Measurements from ENCODE around the gene SMARCD3. TPM values are rescaled to one million over a fixed set of nuclear protein-coding genes. Genes with fewer than 3 reads are reported as not detected.

Gene SMARCD3
- total and polyA plus RNA-seq, 2 of the 8 experiments (the other 6 are each of a cell fraction or from before 2014, with no cell fraction given) = 3.0 to 5.6 TPM

DNA sequence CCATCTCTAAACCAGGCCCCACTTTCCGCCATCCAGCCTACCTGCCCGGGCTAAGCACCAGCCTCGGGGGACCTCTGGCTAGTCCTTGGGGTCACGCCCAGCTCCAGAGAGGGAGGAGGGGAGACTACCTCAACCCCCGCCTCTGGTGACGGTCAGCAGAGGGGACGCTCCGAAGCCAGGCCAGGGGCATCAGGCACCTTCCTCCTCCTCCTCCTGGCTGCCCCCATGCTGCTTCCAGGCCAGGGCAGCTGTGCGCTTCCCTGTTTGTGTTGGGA is 4.0 kb upstream of the SMARCD3 start:
- no peak for FAIRE-seq
- peak overlapping the region; percentile 41; the same call in 1 of the 2 replicates for H2BK5ac ChIP-seq (ENCODE audit: low read depth, low read length)
- no peak overlapping the region for H3K23ac ChIP-seq (ENCODE audit: insufficient read length)
- peak overlapping the region; percentile 58 for H4K91ac ChIP-seq (replicated peaks; ENCODE audit: insufficient read length, low read length)
- ChIA-PET POLR2A (ENCODE audit: partially characterized antibody) (interaction anchor here (0.9 to 3.1 kb wide), 10 partner anchors 8 to 190 kb away, joined by 3 to 22 read pairs (median 4); partner anchors contain the start of genes ABCF2 and CHPF2), CTCF (ENCODE audit: partially characterized antibody) (interaction anchor here (0.6 to 3.3 kb wide), 8 partner anchors 8 to 127 kb away, joined by 3 to 14 read pairs (median 6); partner anchors contain the start of gene ABCF2)
- peak overlapping the region; percentile 45 to 81 (median 66) for H3K4me3 ChIP-seq (ENCODE audit: extremely low read depth in 1 of 4, insufficient read depth in 2 of 4, low read depth in 3 of 4, low read length in 4 of 4)
- H2BK12ac ChIP-seq (ENCODE audit: low read depth, low read length) = peak overlapping the region; percentile 91; the same call in 1 of the 2 replicates
- peak overlapping the region in 1 of 4 experiments; percentile 58; a peak in 2 of 7 replicates for H3K9ac ChIP-seq (replicated peaks in 1 of 4; ENCODE audit: extremely low read depth in 1 of 4, low read depth in 3 of 4, low read length in 3 of 4)
- H3K14ac ChIP-seq (ENCODE audit: insufficient read length) = no peak overlapping the region
- H3K4ac ChIP-seq (replicated peaks; ENCODE audit: insufficient read length, low read depth, low read length) = peak overlapping the region; percentile 6
- TF ChIP-seq CTBP2 (IDR thresholded peaks at IDR 0.05; ENCODE audit: borderline replicate concordance, insufficient read depth, insufficient read length, low read length) (no peak), RBBP5 (IDR thresholded peaks at IDR 0.05; ENCODE audit: borderline replicate concordance, low read depth, low read length) (0 out of 2 replicates have a peak, but pooled peaks have one; percentile 55), EZH2 (IDR thresholded peaks at IDR 0.05; ENCODE audit: low read depth, low read length, severe bottlenecking) (no peak)
- peak overlapping the region; percentile 81 to 99 for H3K4me2 ChIP-seq (ENCODE audit: insufficient read depth in 1 of 2, low read depth in 2 of 2, low read length in 2 of 2)
- no peak overlapping the region for H2BK20ac ChIP-seq (ENCODE audit: low read length)
- DNase-seq (ENCODE audit: low read depth in 1 of 2, low spot score in 2 of 2) = peak in 1 of 2 experiments; percentile 64
- peak overlapping the region; percentile 94 for H3K18ac ChIP-seq (ENCODE audit: extremely low read depth, low read length)
- peaks cover 0 to 3% of the 10 kb centered on the region in 2 experiments for H4K20me1 ChIP-seq (replicated peaks in 1 of 2; ENCODE audit: control insufficient read depth in 1 of 2, insufficient read depth in 2 of 2, low read length in 2 of 2)
- no peak overlapping the region for H4K5ac ChIP-seq (ENCODE audit: insufficient read length, low read depth, low read length)
- H3K9me3 ChIP-seq (ENCODE audit: insufficient read depth in 2 of 2, low read depth in 1 of 2, low read length in 1 of 2) = no peaks in the 10 kb centered on the region
- H3K56ac ChIP-seq (replicated peaks; ENCODE audit: insufficient read length, low read depth, low read length) = no peak overlapping the region
- peaks cover 25% of the 10 kb centered on the region for H3K23me2 ChIP-seq (ENCODE audit: low read depth, low read length)
- H4K8ac ChIP-seq (ENCODE audit: extremely low read depth, insufficient read depth, low read length) = no peak overlapping the region
- no peak overlapping the region for H2BK120ac ChIP-seq (replicated peaks; ENCODE audit: low read depth, low read length)
- no peaks in the 10 kb centered on the region for H3K79me2 ChIP-seq (ENCODE audit: control insufficient read depth in 1 of 2, insufficient read depth in 2 of 2, low read length in 2 of 2)
- peaks cover 0 to 39% (median 26%) of the 10 kb centered on the region in 4 experiments; a peak in 6 of 7 replicates for H3K4me1 ChIP-seq (replicated peaks in 1 of 4; ENCODE audit: control insufficient read depth in 3 of 4, insufficient read depth in 4 of 4, low read length in 3 of 4)
- 8% methylated on average over 7 of the region's 9 CpGs; no CpG with 5 or more reads in 1 of the 2 experiments for WGBS, 2 experiments (ENCODE audit: extremely low coverage in 1 of 2, insufficient coverage in 1 of 2, insufficient read length in 1 of 2, insufficient replicate concordance in 2 of 2, low coverage in 1 of 2, low lambda C conversion rate in 2 of 2, missing lambda C conversion rate in 1 of 2)
- no peak overlapping the region for H2AFZ ChIP-seq (ENCODE audit: low read length)
- no peaks in the 10 kb centered on the region for H3K79me1 ChIP-seq (ENCODE audit: low read depth, low read length)
- peak overlapping the region; percentile 77; the same call in 1 of the 2 replicates for H2BK15ac ChIP-seq (ENCODE audit: low read length)
- no peak overlapping the region; the same call in 1 of the 2 replicates for H2AK5ac ChIP-seq (ENCODE audit: low read depth, low read length)
- no peak overlapping the region for H3K27ac ChIP-seq (ENCODE audit: low read depth, low read length)
- no peaks in the 10 kb centered on the region for H3K36me3 ChIP-seq (ENCODE audit: control insufficient read depth in 2 of 4, insufficient read depth in 4 of 4, low read length in 3 of 4)
- H3K27me3 ChIP-seq (replicated peaks in 1 of 4; ENCODE audit: control insufficient read depth in 3 of 4, extremely low read depth in 1 of 4, insufficient read depth in 3 of 4, low read length in 3 of 4) = peaks cover 9 to 54% (median 42%) of the 10 kb centered on the region in 4 experiments

Measured in H1 (cell line).